GM11168 (cell line): Measurements from ENCODE around the gene SDC1.

Experiments used
- in situ Hi-C: fragments of 300-500 bp; cut with MboI; formaldehyde crosslinking; loops from one replicate; pipeline ENCODE4 v1.12.0; 2022; ENCODE audit warnings: low sequenced_read_pairs; ENCODE audit not compliant: unreplicated experiment

The SDC1 gene

DNA sequence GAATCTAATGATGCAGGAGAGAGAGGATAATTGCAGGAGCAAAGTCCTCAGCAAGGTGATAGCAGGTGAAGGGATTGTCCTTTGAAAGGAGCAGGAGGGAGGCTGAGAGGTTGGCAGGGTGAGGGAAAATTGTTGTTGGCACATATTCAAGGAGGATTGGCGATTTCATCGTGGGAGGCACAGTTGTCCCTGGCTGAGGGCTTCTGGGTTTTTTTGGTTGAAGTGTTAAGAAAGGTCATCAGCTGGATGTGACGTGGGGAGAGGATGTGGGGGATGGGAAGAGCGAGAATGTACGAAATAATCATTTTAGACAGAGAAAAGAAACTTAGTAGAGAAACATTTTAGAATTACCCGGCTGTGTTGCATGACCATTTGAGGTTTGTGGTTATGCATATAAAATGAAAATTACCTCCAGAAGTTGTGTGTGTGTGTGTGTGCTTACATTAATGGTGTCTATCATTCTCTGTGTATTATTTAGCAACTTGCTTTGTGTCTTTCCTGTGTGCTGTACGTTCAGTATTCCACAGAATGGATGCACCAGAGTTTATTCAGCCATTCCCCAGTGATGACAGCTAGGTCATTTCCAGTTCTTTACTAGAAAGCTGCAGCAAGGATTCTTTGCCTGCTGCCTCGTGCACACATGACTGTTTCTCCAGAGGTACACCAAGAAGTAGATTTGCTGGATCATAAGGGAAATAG, 67.6 kb downstream of the SDC1 start:
- in situ Hi-C loops: no loop called here

- in situ Hi-C loops: no loop called here
These were observed 68.1 kb downstream of the SDC1 start for GRCh38 chr2:20156836-20157192.

GRCh38 chr2:20156076-20156759, 68.7 kb downstream of the SDC1 start:
- in situ Hi-C loops: no loop called here

- in situ Hi-C loops: no loop called here
These were observed 71.6 kb downstream of the SDC1 start for GRCh38 chr2:20153131-20153851.

GRCh38 chr2:20150806-20151571, 73.9 kb downstream of the SDC1 start:
- in situ Hi-C loops: no loop called here
